Heart left ventricle (tissue), 13 donors: ENCODE data around the gene UROS.

Source experiments
- CTCF ChIP-seq, 12 donors: fragments of 200-600 bp; sonication (generic) in 4 of 12; IDR thresholded peaks; one replicate each; pipeline versions ENCODE4 v1.5.0 to v1.8.0; 2018 to 2022; ENCODE audit warnings: antibody characterized with exemption in 12 of 12, mild to moderate bottlenecking in 5 of 12
- POLR2A ChIP-seq, 2 donors: fragments of 450-650 bp; IDR thresholded peaks; one replicate each; pipeline ENCODE4 v1.6.1; 2017; ENCODE audit warnings: antibody characterized with exemption in 2 of 2, mild to moderate bottlenecking in 2 of 2, moderate library complexity in 2 of 2
- donor health status: ischemic (EF 13 %, LVEDD 7.1; RV severe dilation, severe dysfunction).
- donor health status: DM: no; HTN: yes; CAD: no.
- donor health status: DM: no; HTN: no; CAD: no.
- donor health status: ischemic (EF 25% LVEDD 6.9; RV normal size, moderate dysfunction).
- donor health status: ischemic (EF 25% LVEDD 5.7; RV mildly dilated, moderate dysfunction).
- donor health status: ischemic (EF 35%, LVEDD 5.7; RV mildly dilated, moderate dysfunction).
- donor health status: nonischemic (EF 11% LVEDD 7.7; RV severe dilation, severe dysfunction).
- donor health status: DM: yes; HTN: yes; CAD: no.
- donor health status: PGD.
- donor health status: ischemic (EF 29% LVEDD 5.4; RV normal size, mild dysfunction).
- donor health status: nonischemic (EF 23%, LVEDD 6.1; RV moderate dilation, normal function).

GRCh38 chr10:125761961-125762360 lies 61.1 kb downstream of the UROS start:
- TF ChIP-seq CTCF (IDR thresholded peaks at IDR 0.05) (no peak), POLR2A (IDR thresholded peaks at IDR 0.05) (no peak)
